ENCODE data around the gene SEC24D.

SEC24D gene

GRCh38 chr4:118684873-118685811, 150.8 kb downstream of the SEC24D start, which contains the start of gene METTL14 (continued):
- no peak for TF ChIP-seq PRDM2 (tag by site-specific recombination; IDR thresholded peaks at IDR 0.05; ENCODE audit: borderline replicate concordance)
- TF ChIP-seq ZNF610 (tag by site-specific recombination; IDR thresholded peaks at IDR 0.05; ENCODE audit: borderline replicate concordance) = no peak
- no peak for TF ChIP-seq REPIN1 (tag by site-specific recombination; IDR thresholded peaks at IDR 0.05; ENCODE audit: low read depth)
- TF ChIP-seq ZNF629 (tag by site-specific recombination; IDR thresholded peaks at IDR 0.05) = peak; percentile 85
- TF ChIP-seq ZBTB7A (tag by site-specific recombination; IDR thresholded peaks at IDR 0.05; ENCODE audit: low read depth) = no peak
- TF ChIP-seq IKZF3 (tag by site-specific recombination; IDR thresholded peaks at IDR 0.05) = no peak
- no peak for TF ChIP-seq ZNF350 (tag by site-specific recombination; IDR thresholded peaks at IDR 0.05)
- peak; percentile 86 for TF ChIP-seq ZNF518A (tag by site-specific recombination; conservative IDR thresholded peaks at IDR 0.05; ENCODE audit: low read depth)
- no peak for TF ChIP-seq ZNF248 (tag by site-specific recombination; IDR thresholded peaks at IDR 0.05)
- TF ChIP-seq ZNF335 (tag by site-specific recombination; conservative IDR thresholded peaks at IDR 0.05) = peak; percentile 69
- TF ChIP-seq ZBTB26 (tag by site-specific recombination; optimal IDR thresholded peaks at IDR 0.05) = peak; percentile 54

GRCh38 chr4:118683513-118683912, 152.4 kb downstream of the SEC24D start:
- Histone ChIP-seq H3K36me3 (ENCODE audit: control insufficient read depth in 2 of 2, insufficient read depth in 1 of 2, low read length in 2 of 2) (peaks cover 4 to 9% of the 10 kb centered on the region in 2 experiments; a peak in 2 of 3 replicates), H3K4me1 (ENCODE audit: control insufficient read depth, insufficient read depth, low read length) (no peaks in the 10 kb centered on the region), H3K9me3 (ENCODE audit: control insufficient read depth, insufficient read depth, low read depth, low read length) (no peaks in the 10 kb centered on the region), H3K4me3 (ENCODE audit: low read depth, low read length) (no peak overlapping the region), H3K27ac (ENCODE audit: extremely low read depth, low read depth, low read length) (no peak overlapping the region)
- ChIA-PET CTCF (interaction anchor here (1.0 kb wide), 1 partner anchor 11 kb away, joined by 3 read pairs; no protein-coding TSS in a partner anchor), POLR2A (no interaction called here)
- TF ChIP-seq ZNF513 (tag by site-specific recombination; IDR thresholded peaks at IDR 0.05) (no peak), ZNF394 (tag by site-specific recombination; IDR thresholded peaks at IDR 0.05; ENCODE audit: borderline replicate concordance) (no peak), ZNF791 (tag by site-specific recombination; IDR thresholded peaks at IDR 0.05) (no peak), ZNF518A (tag by site-specific recombination; conservative IDR thresholded peaks at IDR 0.05; ENCODE audit: low read depth) (peak; percentile 56; the same call in 1 of the 2 replicates)

Data from HEK293 (cell line).